HG03066 (cell line): Measurements from ENCODE around the gene ANOS1.
"Not testable (repeated sequence)": the region's sequence is repeated elsewhere in the genome, so short reads cannot be mapped to it uniquely, and the experiment has no call there.

Experiments used
- ATAC-seq: cut with Tn5 transposase; IDR thresholded peaks from one replicate; pipeline ENCODE4 v1.9.1; 2021; ENCODE audit warnings: low read depth; ENCODE audit not compliant: unreplicated experiment

ANOS1 gene, protein sequence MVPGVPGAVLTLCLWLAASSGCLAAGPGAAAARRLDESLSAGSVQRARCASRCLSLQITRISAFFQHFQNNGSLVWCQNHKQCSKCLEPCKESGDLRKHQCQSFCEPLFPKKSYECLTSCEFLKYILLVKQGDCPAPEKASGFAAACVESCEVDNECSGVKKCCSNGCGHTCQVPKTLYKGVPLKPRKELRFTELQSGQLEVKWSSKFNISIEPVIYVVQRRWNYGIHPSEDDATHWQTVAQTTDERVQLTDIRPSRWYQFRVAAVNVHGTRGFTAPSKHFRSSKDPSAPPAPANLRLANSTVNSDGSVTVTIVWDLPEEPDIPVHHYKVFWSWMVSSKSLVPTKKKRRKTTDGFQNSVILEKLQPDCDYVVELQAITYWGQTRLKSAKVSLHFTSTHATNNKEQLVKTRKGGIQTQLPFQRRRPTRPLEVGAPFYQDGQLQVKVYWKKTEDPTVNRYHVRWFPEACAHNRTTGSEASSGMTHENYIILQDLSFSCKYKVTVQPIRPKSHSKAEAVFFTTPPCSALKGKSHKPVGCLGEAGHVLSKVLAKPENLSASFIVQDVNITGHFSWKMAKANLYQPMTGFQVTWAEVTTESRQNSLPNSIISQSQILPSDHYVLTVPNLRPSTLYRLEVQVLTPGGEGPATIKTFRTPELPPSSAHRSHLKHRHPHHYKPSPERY

GRCh38 chrX:8731559-8732395, at the start of gene ANOS1:
TSS of gene ANOS1 (minus strand) at chrX:8732137. CDS start at chrX:8732036, 101 bp downstream.
- ATAC-seq, result no peak

GRCh38 chrX:8773117-8773516, 41.2 kb upstream of the ANOS1 start:
- no peak for ATAC-seq

GRCh38 chrX:8760021-8760420, 28.1 kb upstream of the ANOS1 start:
- no peak for ATAC-seq

GRCh38 chrX:8758706-8759105, 26.8 kb upstream of the ANOS1 start:
- not testable (repeated sequence) for ATAC-seq

- not testable (repeated sequence) for ATAC-seq
Measured at GRCh38 chrX:8757609-8758389, 25.9 kb upstream of the ANOS1 start.

- no peak for ATAC-seq
Measured at GRCh38 chrX:8755813-8756212, 23.9 kb upstream of the ANOS1 start.

GRCh38 chrX:8755116-8755515, 23.2 kb upstream of the ANOS1 start:
- no peak for ATAC-seq

DNA sequence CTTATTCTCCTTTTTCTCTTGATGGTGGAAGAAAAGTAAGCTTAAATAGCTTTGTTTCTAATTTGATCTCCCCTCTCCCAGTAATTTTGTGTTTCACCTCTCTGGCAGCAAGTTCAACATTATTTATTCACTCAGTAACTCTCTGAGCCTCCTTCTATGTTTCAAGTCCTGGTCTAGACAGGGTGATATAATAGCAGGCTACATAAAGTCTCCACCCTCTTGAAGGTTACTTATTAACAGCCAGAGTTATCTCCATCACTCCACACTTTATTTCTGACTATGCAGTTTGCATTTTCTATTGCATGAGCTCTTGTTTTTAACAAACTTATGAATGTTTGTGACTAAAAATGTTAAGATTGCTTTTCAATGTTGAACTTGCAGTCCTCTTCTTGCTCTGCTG, 17.8 kb upstream of the ANOS1 start:
- no peak for ATAC-seq

DNA sequence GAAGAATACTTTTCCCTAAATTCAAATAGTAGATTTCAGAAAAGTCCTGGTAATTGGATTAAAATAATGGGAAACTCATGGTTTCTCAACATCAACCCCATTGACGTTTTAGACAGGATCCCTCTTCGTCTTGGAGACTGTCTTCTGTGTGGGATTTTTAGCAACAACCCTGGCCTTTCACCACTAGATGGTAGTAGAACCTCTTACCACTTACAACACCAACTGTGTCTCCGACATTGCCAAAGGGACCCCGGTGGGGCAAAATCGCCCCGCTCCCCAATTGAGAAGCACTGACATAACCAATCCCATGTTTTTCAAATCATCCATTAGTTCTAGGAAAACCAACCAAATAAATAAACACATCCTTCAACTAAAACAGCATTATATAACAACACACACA, 16.9 kb upstream of the ANOS1 start:
- ATAC-seq, result no peak

GRCh38 chrX:8743126-8743732, 11.3 kb upstream of the ANOS1 start:
- no peak for ATAC-seq

- ATAC-seq, result no peak
Measured at GRCh38 chrX:8741981-8742380, 10.0 kb upstream of the ANOS1 start.

- no peak for ATAC-seq
Measured at GRCh38 chrX:8738588-8739189, 6.8 kb upstream of the ANOS1 start.

DNA sequence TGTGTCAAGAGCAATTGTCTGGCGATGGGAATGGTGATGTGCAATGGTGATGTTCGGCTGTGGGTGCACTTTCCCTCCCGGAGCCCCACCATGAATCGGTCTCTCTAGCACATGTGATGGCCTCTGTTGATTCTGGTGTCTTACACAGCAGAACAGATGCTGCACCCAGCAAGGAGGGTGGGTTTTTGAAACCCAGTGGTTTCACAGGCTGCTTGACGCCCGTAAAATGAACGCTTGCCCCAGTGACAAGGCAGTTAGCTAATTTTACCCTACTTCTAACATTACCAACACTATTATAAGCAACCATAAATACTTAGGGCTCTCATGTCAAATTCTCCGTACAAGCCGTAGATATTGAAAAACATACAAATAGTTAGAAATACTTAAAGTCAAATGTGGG, 5.9 kb upstream of the ANOS1 start:
- no peak for ATAC-seq

- ATAC-seq, result no peak
Measured at GRCh38 chrX:8730812-8731558, 952 bp downstream of the ANOS1 start.

DNA sequence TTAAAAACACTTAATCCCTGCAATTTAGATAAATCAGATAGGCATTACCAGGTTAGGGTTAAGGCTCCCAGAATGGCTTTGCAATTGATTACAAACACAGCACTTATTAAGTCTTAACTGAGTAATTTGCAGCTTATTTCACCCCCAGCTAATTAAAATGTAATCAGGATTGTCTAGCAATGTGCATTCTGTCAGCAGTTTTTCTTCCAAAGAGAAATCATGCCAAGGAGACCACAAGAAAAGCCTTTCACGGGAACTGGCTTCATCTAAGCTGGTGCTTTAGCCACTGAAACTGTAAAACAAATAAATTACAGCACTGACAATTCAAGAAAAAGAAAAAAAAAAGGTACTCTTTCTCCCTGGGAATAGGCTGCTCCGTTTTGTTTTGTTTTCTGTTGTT, 2.1 kb downstream of the ANOS1 start:
- ATAC-seq, result no peak

DNA sequence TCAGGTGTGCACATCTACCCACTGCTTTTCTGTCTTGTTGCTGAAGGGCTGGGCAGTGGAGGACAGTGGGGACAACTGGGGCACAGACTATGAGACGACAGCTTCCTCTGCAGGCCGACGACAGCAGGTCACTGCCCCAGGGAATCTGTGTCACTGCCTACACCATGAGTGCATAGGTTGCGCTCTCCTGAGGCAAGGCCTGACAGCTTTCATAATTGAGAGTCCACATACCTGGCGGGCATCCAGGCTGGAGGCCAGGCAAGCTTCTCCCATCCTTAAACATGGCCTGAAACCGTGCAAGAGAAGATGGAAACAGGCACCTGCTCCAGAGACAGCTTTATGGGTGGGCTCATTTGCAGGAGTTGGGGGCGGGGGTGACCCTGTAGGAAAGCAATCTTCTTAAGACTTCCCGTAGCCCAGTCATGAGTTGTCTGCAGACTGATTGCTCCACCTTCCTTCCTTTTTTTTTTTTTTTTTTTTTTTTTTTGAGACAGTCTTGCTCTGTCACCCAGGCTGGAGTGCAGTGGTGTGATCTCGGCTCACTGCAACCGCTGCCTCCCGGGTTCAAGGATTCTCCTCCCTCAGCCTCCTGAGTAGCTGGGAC, 2.9 kb downstream of the ANOS1 start:
- ATAC-seq, result no peak

- no peak for ATAC-seq
Measured at GRCh38 chrX:8726031-8726652, 5.8 kb downstream of the ANOS1 start.

DNA sequence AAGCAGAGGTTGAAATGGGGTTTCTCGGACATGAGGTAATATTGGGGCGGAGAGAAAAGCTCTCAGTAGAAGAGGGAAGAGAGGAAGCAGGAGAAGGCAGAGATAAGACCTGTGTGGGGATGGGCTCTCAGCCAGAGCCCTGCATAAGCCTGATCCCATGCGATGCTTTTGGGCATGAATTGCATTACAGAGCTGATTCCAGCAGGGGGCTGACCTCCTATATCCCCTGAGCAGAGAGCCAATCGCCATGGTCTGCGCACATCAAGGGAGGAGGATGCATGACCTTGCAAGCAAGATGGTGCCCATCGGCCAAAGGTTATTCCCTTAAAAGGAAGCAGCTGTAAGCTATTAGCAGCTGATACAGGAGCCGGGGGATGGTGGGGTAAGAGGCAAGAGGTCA, 7.6 kb downstream of the ANOS1 start:
- ATAC-seq, result no peak
